Measurements from ENCODE around the gene USH1C. TPM values are rescaled to one million over a fixed set of nuclear protein-coding genes. Genes with fewer than 3 reads are reported as not detected.

Gene USH1C
- total RNA-seq, 4 donors from 2014 or later = not detected

DNA sequence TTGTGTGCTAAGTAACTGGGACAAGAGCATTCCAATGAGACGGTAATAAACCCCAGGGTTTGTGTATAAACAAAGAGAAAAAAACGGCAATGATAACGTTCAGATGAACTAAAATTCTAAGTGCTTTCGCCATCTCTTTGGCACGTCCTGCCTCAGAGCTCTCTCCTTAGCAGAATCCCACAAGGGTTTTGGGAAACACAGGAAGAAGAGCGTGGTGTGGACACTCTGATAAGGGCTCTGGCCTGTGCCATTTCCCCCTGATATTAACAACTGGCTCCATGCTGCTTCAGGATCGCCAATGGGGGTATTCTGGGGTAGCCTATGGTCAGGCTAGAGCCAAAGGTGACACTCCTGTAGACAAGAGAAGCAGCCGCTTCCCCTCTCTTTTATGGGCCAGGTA is 85.9 kb downstream of the USH1C start:
- TF ChIP-seq POLR2AphosphoS5 (IDR thresholded peaks at IDR 0.05) = no peak
- TF ChIP-seq EP300 (IDR thresholded peaks at IDR 0.05) = no peak
- Histone ChIP-seq H3K4me3 (no peak overlapping the region), H3K36me3 (no peaks in the 10 kb centered on the region), H3K9me3 (no peaks in the 10 kb centered on the region), H3K27me3 (peaks cover 0 to 33% (median 0%) of the 10 kb centered on the region in 4 donors), H3K27ac (replicated peaks in 1 of 4) (no peak overlapping the region), H3K4me1 (no peaks in the 10 kb centered on the region)
- intact Hi-C loops (cut with DNase I) = no loop called here
- DNase-seq (ENCODE audit: extremely low spot score) = no peak
- WGBS = 54% methylated on average over 8 of the region's 8 CpGs

DNA sequence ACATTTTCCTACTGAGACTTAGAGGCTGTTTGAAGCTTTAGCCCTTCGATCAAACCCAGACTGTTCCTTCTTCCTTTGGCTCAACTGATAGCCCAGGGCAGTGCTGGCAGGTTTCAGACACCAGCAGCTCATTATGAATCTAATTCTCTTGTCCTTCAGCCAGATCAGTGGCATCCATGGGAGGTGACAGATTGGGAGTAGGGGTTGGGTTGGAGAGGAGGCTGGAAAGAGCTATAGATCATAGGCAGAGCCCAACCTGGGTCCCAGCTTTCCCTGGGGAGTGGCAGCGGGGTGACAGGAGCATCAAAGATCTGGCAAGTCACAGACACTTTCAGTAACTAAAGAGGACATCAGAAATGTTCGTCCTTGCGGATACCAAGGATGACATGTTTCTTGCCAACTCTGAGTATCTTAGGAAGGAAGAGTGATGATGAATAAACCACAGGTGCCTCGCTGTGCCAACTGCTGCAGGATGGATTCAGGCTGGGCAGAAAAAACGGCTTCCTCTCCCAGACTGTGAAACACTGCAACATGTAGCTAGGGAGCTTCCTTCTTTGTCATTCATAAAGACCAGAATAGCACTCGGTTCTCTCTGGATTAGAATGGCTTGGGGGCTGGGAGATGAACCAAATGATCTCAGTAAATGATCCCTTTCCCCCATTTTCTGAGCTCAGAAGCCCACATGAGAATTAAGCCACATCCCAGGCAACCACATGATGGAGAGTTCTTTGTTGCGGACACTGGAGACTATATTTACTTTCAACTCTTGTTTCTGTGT is 86.6 kb downstream of the USH1C start:
- TF ChIP-seq POLR2AphosphoS5 (IDR thresholded peaks at IDR 0.05) = no peak
- no peak for TF ChIP-seq POLR2A (IDR thresholded peaks at IDR 0.05; ENCODE audit: low read depth)
- TF ChIP-seq, protein P1, sequence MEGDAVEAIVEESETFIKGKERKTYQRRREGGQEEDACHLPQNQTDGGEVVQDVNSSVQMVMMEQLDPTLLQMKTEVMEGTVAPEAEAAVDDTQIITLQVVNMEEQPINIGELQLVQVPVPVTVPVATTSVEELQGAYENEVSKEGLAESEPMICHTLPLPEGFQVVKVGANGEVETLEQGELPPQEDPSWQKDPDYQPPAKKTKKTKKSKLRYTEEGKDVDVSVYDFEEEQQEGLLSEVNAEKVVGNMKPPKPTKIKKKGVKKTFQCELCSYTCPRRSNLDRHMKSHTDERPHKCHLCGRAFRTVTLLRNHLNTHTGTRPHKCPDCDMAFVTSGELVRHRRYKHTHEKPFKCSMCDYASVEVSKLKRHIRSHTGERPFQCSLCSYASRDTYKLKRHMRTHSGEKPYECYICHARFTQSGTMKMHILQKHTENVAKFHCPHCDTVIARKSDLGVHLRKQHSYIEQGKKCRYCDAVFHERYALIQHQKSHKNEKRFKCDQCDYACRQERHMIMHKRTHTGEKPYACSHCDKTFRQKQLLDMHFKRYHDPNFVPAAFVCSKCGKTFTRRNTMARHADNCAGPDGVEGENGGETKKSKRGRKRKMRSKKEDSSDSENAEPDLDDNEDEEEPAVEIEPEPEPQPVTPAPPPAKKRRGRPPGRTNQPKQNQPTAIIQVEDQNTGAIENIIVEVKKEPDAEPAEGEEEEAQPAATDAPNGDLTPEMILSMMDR (IDR thresholded peaks at IDR 0.05) = no peak
- no peak for TF ChIP-seq EP300 (IDR thresholded peaks at IDR 0.05)
- no peaks in the 10 kb centered on the region for H3K9me3 ChIP-seq
- no peak overlapping the region for H3K4me3 ChIP-seq
- DNase-seq (ENCODE audit: extremely low spot score) = no peak
- WGBS = 54% methylated on average over 8 of the region's 8 CpGs
- H3K27ac ChIP-seq (replicated peaks in 1 of 4) = no peak overlapping the region
- H3K27me3 ChIP-seq = peaks cover 0 to 28% (median 0%) of the 10 kb centered on the region in 4 donors
- no peaks in the 10 kb centered on the region for H3K36me3 ChIP-seq
- intact Hi-C loops (cut with DNase I) = no loop called here
- H3K4me1 ChIP-seq = no peaks in the 10 kb centered on the region

DNA sequence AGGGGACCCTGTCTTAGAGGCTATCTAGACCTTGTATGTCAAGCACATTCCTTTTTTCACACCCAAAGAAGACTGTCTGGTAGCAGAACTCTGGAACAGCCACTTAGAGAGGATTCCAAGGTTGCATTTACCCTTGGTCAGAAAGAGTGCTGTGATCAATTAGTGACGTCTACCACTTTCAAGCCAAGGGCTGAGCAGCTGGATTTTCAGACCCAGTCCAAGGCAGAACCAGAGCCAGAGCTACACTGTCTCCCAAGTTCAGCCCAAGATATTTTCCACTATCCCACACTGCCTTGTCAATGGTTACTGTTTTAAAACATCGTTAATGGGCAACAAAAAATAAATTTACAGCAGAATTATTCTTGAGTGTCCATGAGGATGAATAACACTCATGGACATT is 91.5 kb downstream of the USH1C start:
- no peaks in the 10 kb centered on the region for H3K9me3 ChIP-seq
- no peak for DNase-seq (ENCODE audit: extremely low spot score)
- H3K4me1 ChIP-seq = no peaks in the 10 kb centered on the region
- H3K4me3 ChIP-seq = no peak overlapping the region
- TF ChIP-seq POLR2AphosphoS5 (IDR thresholded peaks at IDR 0.05) (no peak), EP300 (IDR thresholded peaks at IDR 0.05) (no peak)
- TF ChIP-seq, protein P1 (IDR thresholded peaks at IDR 0.05) = no peak
- H3K27me3 ChIP-seq = peaks cover 0 to 25% (median 0%) of the 10 kb centered on the region in 4 donors
- intact Hi-C loops (cut with DNase I) = no loop called here
- no peaks in the 10 kb centered on the region for H3K36me3 ChIP-seq
- H3K27ac ChIP-seq (replicated peaks in 1 of 4) = no peak overlapping the region
- 77% methylated on average over 2 of the region's 2 CpGs for WGBS

DNA sequence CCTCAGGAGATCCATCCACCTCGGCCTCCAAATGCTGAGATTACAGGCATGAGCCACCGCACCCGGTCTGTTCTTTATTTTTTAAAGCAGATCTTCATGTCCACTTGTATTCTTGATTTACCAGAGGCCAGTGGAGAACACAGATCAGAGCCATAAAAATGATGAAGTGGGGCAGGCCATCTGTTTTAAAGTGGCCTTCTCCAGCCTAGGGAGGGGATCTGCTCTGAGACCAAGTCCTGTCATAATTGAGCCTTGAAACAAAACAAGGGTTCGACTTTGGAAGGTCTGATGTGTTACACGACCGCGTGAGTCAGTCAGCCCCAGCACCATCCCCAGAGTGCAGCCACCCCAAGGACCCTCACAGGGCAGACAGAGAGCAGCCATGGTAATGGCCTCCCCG is 95.1 kb downstream of the USH1C start:
- no peak overlapping the region for H3K4me3 ChIP-seq
- H3K4me1 ChIP-seq = no peaks in the 10 kb centered on the region
- no peaks in the 10 kb centered on the region for H3K9me3 ChIP-seq
- 80% methylated on average over 7 of the region's 8 CpGs for WGBS
- H3K36me3 ChIP-seq = no peaks in the 10 kb centered on the region
- H3K27ac ChIP-seq (replicated peaks in 1 of 4) = no peak overlapping the region
- intact Hi-C loops (cut with DNase I) = no loop called here
- H3K27me3 ChIP-seq = peaks cover 0 to 12% (median 0%) of the 10 kb centered on the region in 4 donors
- DNase-seq (ENCODE audit: extremely low spot score) = no peak
- no peak for TF ChIP-seq POLR2A (IDR thresholded peaks at IDR 0.05; ENCODE audit: low read depth)
- no peak for TF ChIP-seq POLR2AphosphoS5 (IDR thresholded peaks at IDR 0.05)
- TF ChIP-seq EP300 (IDR thresholded peaks at IDR 0.05) = no peak
- TF ChIP-seq, protein P1 (IDR thresholded peaks at IDR 0.05) = no peak

DNA sequence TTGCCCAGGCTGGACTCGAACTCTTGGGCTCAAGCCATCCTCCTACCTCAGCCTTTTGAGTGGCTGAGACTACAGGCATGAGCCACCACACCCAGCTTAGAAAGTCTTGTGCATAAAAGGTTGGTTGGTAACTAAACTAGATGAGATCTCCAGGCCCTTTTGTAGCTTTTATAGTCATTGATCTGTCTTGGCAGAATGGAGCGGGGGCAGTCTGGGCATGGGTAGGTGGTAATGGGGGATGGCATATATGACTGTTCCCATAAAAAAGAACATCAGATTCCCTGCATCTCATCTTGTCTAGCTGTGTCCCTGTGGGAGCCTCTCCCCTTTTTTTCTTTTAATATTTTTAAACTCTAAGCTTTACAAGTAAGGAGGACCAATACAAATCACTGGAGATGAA is 97.7 kb downstream of the USH1C start:
- Histone ChIP-seq H3K27ac (replicated peaks in 1 of 4) (no peak overlapping the region), H3K27me3 (peaks cover 0 to 19% (median 0%) of the 10 kb centered on the region in 4 donors), H3K9me3 (no peaks in the 10 kb centered on the region), H3K36me3 (no peaks in the 10 kb centered on the region), H3K4me1 (no peaks in the 10 kb centered on the region), H3K4me3 (no peak overlapping the region)
- no peak for DNase-seq (ENCODE audit: extremely low spot score)
- intact Hi-C loops (cut with DNase I) = no loop called here
- no peak for TF ChIP-seq POLR2A (IDR thresholded peaks at IDR 0.05; ENCODE audit: low read depth)
- TF ChIP-seq EP300 (IDR thresholded peaks at IDR 0.05) = no peak
- TF ChIP-seq, protein P1 (IDR thresholded peaks at IDR 0.05) = no peak
- TF ChIP-seq POLR2AphosphoS5 (IDR thresholded peaks at IDR 0.05) = no peak
- 87% methylated on average over 2 of the region's 2 CpGs for WGBS
